NCI-H446 (cell line): ENCODE measurements around the gene STAP2.
A peak's percentile ranks its signal among the peaks of the same experiment; 100 is the strongest.

ENCODE experiments used
- DNase-seq, 2 experiments: peaks; one replicate each; lab custom pipeline; 2025; lab: John Stamatoyannopoulos, UW

STAP2 gene

GRCh38 chr19:4338441-4339355, at the start of gene STAP2:
Gene STAP2 (minus strand): TSS chr19:4338827. CDS start chr19:4338753, 74 bp downstream.
- no peak for DNase-seq

- DNase-seq: no peak
These were observed 47.6 kb upstream of the STAP2 start for GRCh38 chr19:4386041-4386782.

- DNase-seq: no peak
These were observed 46.8 kb upstream of the STAP2 start for GRCh38 chr19:4385291-4386040.

- no peak for DNase-seq
These were observed 41.7 kb upstream of the STAP2 start for GRCh38 chr19:4380254-4380727.

GRCh38 chr19:4379383-4380253, 41.0 kb upstream of the STAP2 start:
- DNase-seq: no peak

GRCh38 chr19:4378886-4379285, 40.3 kb upstream of the STAP2 start:
- DNase-seq: no peak

- DNase-seq: no peak
These were observed 38.6 kb upstream of the STAP2 start for GRCh38 chr19:4376991-4377781.

- no peak for DNase-seq
These were observed 38.0 kb upstream of the STAP2 start for GRCh38 chr19:4376671-4376990.

- DNase-seq: no peak
These were observed 37.5 kb upstream of the STAP2 start for GRCh38 chr19:4376028-4376670.

- peak in 1 of 2 experiments; percentile 50 for DNase-seq
These were observed 36.8 kb upstream of the STAP2 start for GRCh38 chr19:4375164-4376027.

GRCh38 chr19:4374498-4375163, 36.0 kb upstream of the STAP2 start:
- DNase-seq: no peak

GRCh38 chr19:4373601-4374497, 35.2 kb upstream of the STAP2 start:
- DNase-seq: peak in 1 of 2 experiments; percentile 37

- no peak for DNase-seq
These were observed 34.4 kb upstream of the STAP2 start for GRCh38 chr19:4373013-4373367.

GRCh38 chr19:4372165-4373012, 33.8 kb upstream of the STAP2 start:
- no peak for DNase-seq

GRCh38 chr19:4371247-4372164, 32.9 kb upstream of the STAP2 start:
- no peak for DNase-seq
